IMR-90 (cell line): ENCODE measurements around the gene DVL2. TPM values are rescaled to one million over a fixed set of nuclear protein-coding genes. Genes with fewer than 3 reads are reported as not detected.
A peak's percentile ranks its signal among the peaks of the same experiment; 100 is the strongest.

Experiments
- ATAC-seq: fragments of 200-7000 bp; cut with Tn5 transposase; 2 replicates; pipeline ENCODE4 v1.9.1; 2020; ENCODE audit warnings: low read depth, mild to moderate bottlenecking, moderate library complexity
- BruUV-seq: library from RNA; stranded (reverse); fragments of 400-500 nt; replicated peaks from 2 replicates; lab custom pipeline; 2021; lab: Mats Ljungman, UMichigan
- CTCF ChIA-PET: fragments of 300-600 bp; formaldehyde crosslinking; extraction: SDS; loops from one replicate; lab custom pipeline; 2021; ENCODE audit warnings: antibody characterized with exemption; lab: Yijun Ruan, JAX
- POLR2A ChIA-PET: fragments of 300-600 bp; sonication (Branson Sonifier 250); formaldehyde crosslinking; loops from one replicate; lab custom pipeline; 2022; ENCODE audit warnings: antibody characterized with exemption; ENCODE audit not compliant: unreplicated experiment; lab: Charles Lee
- DNase-seq: peaks from one replicate; pipeline ENCODE4 v3.0.0; 2013
- H2AFZ ChIP-seq: replicated peaks from 2 replicates; pipeline ENCODE3; 2013; ENCODE audit warnings: low read length, mild to moderate bottlenecking; ENCODE audit not compliant: poor library complexity
- H2AK5ac ChIP-seq: 2 replicates; pipeline ENCODE4 v1.6.1; 2013; ENCODE audit warnings: low read depth, low read length, inconsistent platforms
- H2AK9ac ChIP-seq: replicated peaks from 2 replicates; pipeline ENCODE3; 2013; ENCODE audit warnings: mild to moderate bottlenecking, low read depth, low read length, moderate library complexity; ENCODE audit not compliant: poor library complexity
- H2BK120ac ChIP-seq: 2 replicates; pipeline ENCODE4 v1.6.1; 2013; ENCODE audit warnings: low read depth, low read length, inconsistent platforms
- H2BK15ac ChIP-seq: 3 replicates; pipeline ENCODE4 v1.6.1; 2013; ENCODE audit warnings: low read depth, low read length, inconsistent platforms
- H2BK20ac ChIP-seq: 2 replicates; pipeline ENCODE4 v1.6.1; 2013; ENCODE audit warnings: low read depth, mild to moderate bottlenecking, inconsistent platforms, low read length, moderate library complexity
- H2BK5ac ChIP-seq: 2 replicates; pipeline ENCODE4 v1.6.1; 2013; ENCODE audit warnings: mild to moderate bottlenecking, low read depth, low read length, inconsistent platforms; ENCODE audit not compliant: poor library complexity, severe bottlenecking
- H3K14ac ChIP-seq: replicated peaks from 2 replicates; pipeline ENCODE4 v1.6.1; 2013; ENCODE audit warnings: low read depth, low read length, inconsistent platforms
- H3K18ac ChIP-seq: 2 replicates; pipeline ENCODE4 v1.6.1; 2013; ENCODE audit warnings: low read depth, low read length, control low read depth
- H3K23ac ChIP-seq: 2 replicates; pipeline ENCODE4 v1.6.1; 2013; ENCODE audit warnings: low read depth, low read length, inconsistent platforms
- H3K27ac ChIP-seq: 2 replicates; pipeline ENCODE4 v1.5.1; 2013; ENCODE audit warnings: mild to moderate bottlenecking, control low read depth, low read length; ENCODE audit not compliant: insufficient read depth
- H3K27me3 ChIP-seq: 2 replicates; pipeline ENCODE4 v1.6.1; 2013; ENCODE audit warnings: low read length; ENCODE audit not compliant: control insufficient read depth, insufficient read depth
- H3K36me3 ChIP-seq: 2 replicates; pipeline ENCODE4 v1.6.1; 2013; ENCODE audit warnings: low read length, mixed read lengths; ENCODE audit not compliant: control insufficient read depth, insufficient read depth
- H3K4ac ChIP-seq: 2 replicates; pipeline ENCODE4 v1.6.1; 2013; ENCODE audit warnings: low read depth, low read length, inconsistent platforms
- H3K4me1 ChIP-seq: 2 replicates; pipeline ENCODE4 v1.6.1; 2013; ENCODE audit warnings: low read length, mixed read lengths; ENCODE audit not compliant: control insufficient read depth, insufficient read depth
- H3K4me2 ChIP-seq: 2 replicates; pipeline ENCODE4 v1.6.1; 2013; ENCODE audit warnings: low read depth, mild to moderate bottlenecking, control low read depth, low read length, moderate library complexity
- H3K4me3 ChIP-seq: 2 replicates; pipeline ENCODE4 v1.5.1; 2013; ENCODE audit warnings: low read depth, mild to moderate bottlenecking, control low read depth, low read length, moderate library complexity; ENCODE audit not compliant: insufficient read depth
- H3K56ac ChIP-seq: 2 replicates; pipeline ENCODE4 v1.6.1; 2013; ENCODE audit warnings: low read length, inconsistent platforms; ENCODE audit not compliant: insufficient read depth; ENCODE audit errors: extremely low read depth
- H3K79me1 ChIP-seq, 2 experiments: 2 replicates each; pipeline ENCODE4 v1.6.1; 2013; ENCODE audit warnings: low read length in 2 of 2, inconsistent platforms in 1 of 2, low read depth in 1 of 2
- H3K9ac ChIP-seq: 2 replicates; pipeline ENCODE4 v1.6.1; 2013; ENCODE audit warnings: low read depth, low read length, control low read depth
- H3K9me1 ChIP-seq: 2 replicates; pipeline ENCODE4 v1.6.1; 2013; ENCODE audit warnings: low read length, inconsistent platforms; ENCODE audit not compliant: insufficient read depth
- H3K9me3 ChIP-seq: 2 replicates; pipeline ENCODE4 v1.6.1; 2013; ENCODE audit warnings: low read length; ENCODE audit not compliant: control insufficient read depth, insufficient read depth
- H4K20me1 ChIP-seq: 2 replicates; pipeline ENCODE4 v1.6.1; 2013; ENCODE audit warnings: low read length, inconsistent platforms; ENCODE audit not compliant: insufficient read depth
- H4K5ac ChIP-seq: 2 replicates; pipeline ENCODE4 v1.6.1; 2013; ENCODE audit warnings: mild to moderate bottlenecking, low read depth, low read length, control low read depth
- H4K8ac ChIP-seq, 2 experiments: 2 replicates each; pipeline ENCODE4 v1.6.1; 2013; ENCODE audit warnings: low read depth in 2 of 2, low read length in 2 of 2, control low read depth in 1 of 2, inconsistent platforms in 1 of 2
- H4K91ac ChIP-seq: 2 replicates; pipeline ENCODE4 v1.6.1; 2013; ENCODE audit warnings: low read depth, low read length, inconsistent platforms; ENCODE audit not compliant: insufficient read depth
- BHLHE40 ChIP-seq: fragments of 150-350 bp; IDR thresholded peaks from 2 replicates; pipeline ENCODE4 v1.6.1; 2016; ENCODE audit warnings: mild to moderate bottlenecking, low read depth, low read length
- CEBPB ChIP-seq: IDR thresholded peaks from 2 replicates; pipeline ENCODE4 v1.6.1; 2012; ENCODE audit warnings: low read depth, low read length, improper control_type of control experiment
- CHD1 ChIP-seq: IDR thresholded peaks from 2 replicates; pipeline ENCODE4 v1.6.1; 2012; ENCODE audit warnings: low read depth, low read length, improper control_type of control experiment
- FOS ChIP-seq: fragments of 150-350 bp; IDR thresholded peaks from 2 replicates; pipeline ENCODE4 v1.6.1; 2016; ENCODE audit warnings: low read depth, low read length
- MAFK ChIP-seq: IDR thresholded peaks from 2 replicates; pipeline ENCODE4 v1.6.1; 2012; ENCODE audit warnings: low read depth, low read length, improper control_type of control experiment
- MAZ ChIP-seq: IDR thresholded peaks from 2 replicates; pipeline ENCODE4 v1.6.1; 2012; ENCODE audit warnings: low read depth, mild to moderate bottlenecking, low read length, improper control_type of control experiment, moderate library complexity, borderline replicate concordance
- MXI1 ChIP-seq: IDR thresholded peaks from 2 replicates; pipeline ENCODE4 v1.6.1; 2012; ENCODE audit warnings: low read depth, mild to moderate bottlenecking, low read length, moderate library complexity, borderline replicate concordance
- POLR2A ChIP-seq: IDR thresholded peaks from 2 replicates; pipeline ENCODE4 v1.6.1; 2012; ENCODE audit warnings: mild to moderate bottlenecking, low read depth, low read length
- RCOR1 ChIP-seq: IDR thresholded peaks from 2 replicates; pipeline ENCODE4 v1.6.1; 2012; ENCODE audit warnings: mild to moderate bottlenecking, low read length, improper control_type of control experiment; ENCODE audit not compliant: insufficient replicate concordance
- RFX5 ChIP-seq: IDR thresholded peaks from 2 replicates; pipeline ENCODE4 v1.8.0; 2012; ENCODE audit warnings: low read depth, mild to moderate bottlenecking, low read length, moderate library complexity
- SMC3 ChIP-seq: fragments of 150-350 bp; IDR thresholded peaks from 2 replicates; pipeline ENCODE4 v1.6.1; 2016; ENCODE audit warnings: low read depth, mild to moderate bottlenecking, antibody characterized with exemption, low read length, moderate library complexity
- WGBS, 2 experiments: methylation state at CpG; one replicate each; pipeline versions ENCODE4 v1.1.5 to v1.1.7; 2013; ENCODE audit warnings: missing lambda C conversion rate in 2 of 2; ENCODE audit not compliant: insufficient read length in 1 of 2; ENCODE audit errors: extremely low coverage in 2 of 2; 5-methylcytosine and 5-hydroxymethylcytosine counted together
- dilution Hi-C: fragments of 300-500 bp; cut with HindIII; formaldehyde crosslinking; loops from one replicate; pipeline ENCODE4 v1.14.3; 2018; ENCODE audit warnings: low sequenced_read_pairs; ENCODE audit not compliant: unreplicated experiment
- in situ Hi-C: fragments of 300-500 bp; cut with MboI; formaldehyde crosslinking; loops from 3 replicates; pipeline ENCODE4 v1.14.3; 2019; ENCODE audit warnings: low sequenced_read_pairs, inconsistent platforms, mixed read lengths
- intact Hi-C: fragments of 100-400 bp; cut with micrococcal nuclease; formaldehyde crosslinking; loops from 2 replicates; pipeline ENCODE4 v1.10.0; 2022
- polyA plus RNA-seq, 3 experiments: library from polyadenylated mRNA; depleted of rRNA; stranded (reverse); fragments of >200 nt; gene quantifications; 2 replicates each; pipeline ENCODE4 v1.2.3, GENCODE V29; 2012; ENCODE audit warnings: low replicate concordance in 1 of 3
- total RNA-seq: library from RNA; depleted of rRNA; stranded (reverse); fragments of >200 nt; gene quantifications from 2 replicates; pipeline ENCODE4 v1.2.3, GENCODE V29; 2012
- TF ChIP-seq, protein P1 (sequence below): fragments of 150-350 bp; IDR thresholded peaks from 2 replicates; pipeline ENCODE4 v1.6.1; 2016; ENCODE audit warnings: low read depth, mild to moderate bottlenecking, low read length, moderate library complexity, borderline replicate concordance
- TF ChIP-seq, protein P2 (sequence below): fragments of 150-350 bp; IDR thresholded peaks from 2 replicates; pipeline ENCODE4 v1.6.1; 2017; ENCODE audit warnings: mild to moderate bottlenecking, antibody characterized with exemption, low read length, low read depth

The DVL2 gene
- total and polyA plus RNA-seq, 2 of the 4 experiments (the other 2 are of a cell fraction): 11.8 to 21.3 TPM

DNA sequence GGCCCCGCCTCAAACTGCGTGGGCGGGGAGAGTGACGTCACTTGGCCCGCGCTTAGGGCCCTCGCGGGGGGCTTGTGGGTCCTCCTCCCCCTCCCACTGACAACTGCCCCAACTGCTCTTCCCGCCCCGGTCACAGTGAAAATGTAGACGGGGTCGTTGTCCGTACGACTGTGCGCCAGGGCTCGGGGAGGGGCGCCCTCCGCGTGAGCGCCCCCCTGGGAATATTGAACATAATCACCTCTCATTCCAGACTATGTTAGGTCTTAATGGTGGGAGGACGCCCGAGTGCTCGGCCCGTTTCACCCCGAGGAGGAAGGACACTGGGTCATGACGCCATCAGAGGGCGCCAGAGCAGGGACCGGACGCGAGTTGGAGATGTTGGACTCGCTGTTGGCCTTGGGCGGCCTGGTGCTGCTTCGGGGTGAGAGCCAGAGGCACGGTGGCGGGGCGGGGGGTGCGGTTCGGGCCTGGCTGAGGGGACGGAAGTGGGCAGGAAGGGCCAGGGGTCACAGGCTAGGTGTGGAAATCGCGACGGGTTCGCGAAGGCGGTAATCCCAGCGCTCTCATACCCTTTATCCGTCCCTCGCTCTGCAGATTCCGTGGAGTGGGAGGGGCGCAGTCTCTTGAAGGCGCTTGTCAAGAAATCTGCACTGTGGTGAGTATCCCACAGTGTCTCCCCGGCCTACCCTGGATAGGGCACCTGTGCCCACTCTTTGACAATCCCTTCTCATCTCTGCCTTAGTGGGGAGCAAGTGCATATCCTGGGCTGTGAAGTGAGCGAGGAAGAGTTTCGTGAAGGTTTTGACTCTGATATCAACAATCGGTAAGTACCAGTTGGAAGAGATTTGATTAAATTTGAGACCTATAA, 18.1 kb upstream of the DVL2 start, which contains the start of gene ELP5:
Gene ELP5 (plus strand): TSS at position 40 of the 868 bp plus-strand sequence. CDS start 336 bp downstream, at position 376.
- CTCF ChIA-PET: no interaction called here
- Histone ChIP-seq H2BK15ac (peak within 1 kb of the TSS; percentile 65; the same call in 1 of the 3 replicates), H3K27ac (peak within 1 kb of the TSS; percentile 93), H2BK20ac (no peak within 1 kb of the TSS), H3K4me3 (peak within 1 kb of the TSS; percentile 71), H3K56ac (peak within 1 kb of the TSS; percentile 94), H3K9ac (peak within 1 kb of the TSS; percentile 88), H4K91ac (peak within 1 kb of the TSS; percentile 93), H4K5ac (peak within 1 kb of the TSS; percentile 91), H2AK9ac (peak within 1 kb of the TSS; percentile 99), H3K4me1 (peaks cover 8% of the 10 kb centered on the region), H3K27me3 (no peaks in the 10 kb centered on the region), H3K36me3 (peaks cover 15% of the 10 kb centered on the region), H3K79me1 (peaks cover 7 to 44% of the 10 kb centered on the region in 2 experiments; a peak in 3 of 4 replicates), H3K14ac (peak within 1 kb of the TSS; percentile 91), H2AK5ac (peak within 1 kb of the TSS; percentile 95), H3K4ac (peak within 1 kb of the TSS; percentile 96), H3K9me1 (peaks cover 10% of the 10 kb centered on the region), H3K23ac (peak within 1 kb of the TSS; percentile 93), H4K8ac (peak within 1 kb of the TSS; percentile 90 to 98), H2AFZ (peak within 1 kb of the TSS; percentile 99), H2BK5ac (peak within 1 kb of the TSS; percentile 94), H2BK120ac (peak within 1 kb of the TSS; percentile 73), H3K18ac (peak within 1 kb of the TSS; percentile 51), H4K20me1 (peaks cover 9% of the 10 kb centered on the region; the same call in 1 of the 2 replicates), H3K4me2 (peak within 1 kb of the TSS; percentile 99), H3K9me3 (no peaks in the 10 kb centered on the region)
- peak; percentile 71 for ATAC-seq
- intact Hi-C loops (no loop called here), dilution Hi-C loops (no loop called here), in situ Hi-C loops (no loop called here)
- 0% methylated on average over 11 of the region's 55 CpGs; no CpG with 5 or more reads in 1 of the 2 experiments for WGBS, 2 experiments
- TSS peak; percentile 34 for BruUV-seq
- POLR2A ChIA-PET: no interaction called here
- peak; percentile 94 for DNase-seq
- TF ChIP-seq POLR2A: peak; percentile 88
- peak; percentile 84; the same call in 1 of the 2 replicates for TF ChIP-seq MXI1
- TF ChIP-seq FOS: no peak
- no peak; the same call in 1 of the 2 replicates for TF ChIP-seq SMC3
- TF ChIP-seq, protein P1, sequence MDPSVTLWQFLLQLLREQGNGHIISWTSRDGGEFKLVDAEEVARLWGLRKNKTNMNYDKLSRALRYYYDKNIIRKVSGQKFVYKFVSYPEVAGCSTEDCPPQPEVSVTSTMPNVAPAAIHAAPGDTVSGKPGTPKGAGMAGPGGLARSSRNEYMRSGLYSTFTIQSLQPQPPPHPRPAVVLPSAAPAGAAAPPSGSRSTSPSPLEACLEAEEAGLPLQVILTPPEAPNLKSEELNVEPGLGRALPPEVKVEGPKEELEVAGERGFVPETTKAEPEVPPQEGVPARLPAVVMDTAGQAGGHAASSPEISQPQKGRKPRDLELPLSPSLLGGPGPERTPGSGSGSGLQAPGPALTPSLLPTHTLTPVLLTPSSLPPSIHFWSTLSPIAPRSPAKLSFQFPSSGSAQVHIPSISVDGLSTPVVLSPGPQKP: no peak
- no peak for TF ChIP-seq CEBPB
- TF ChIP-seq CHD1: peak; percentile 80; the same call in 1 of the 2 replicates
- TF ChIP-seq MAFK: no peak
- no peak for TF ChIP-seq BHLHE40
- TF ChIP-seq, protein P2, sequence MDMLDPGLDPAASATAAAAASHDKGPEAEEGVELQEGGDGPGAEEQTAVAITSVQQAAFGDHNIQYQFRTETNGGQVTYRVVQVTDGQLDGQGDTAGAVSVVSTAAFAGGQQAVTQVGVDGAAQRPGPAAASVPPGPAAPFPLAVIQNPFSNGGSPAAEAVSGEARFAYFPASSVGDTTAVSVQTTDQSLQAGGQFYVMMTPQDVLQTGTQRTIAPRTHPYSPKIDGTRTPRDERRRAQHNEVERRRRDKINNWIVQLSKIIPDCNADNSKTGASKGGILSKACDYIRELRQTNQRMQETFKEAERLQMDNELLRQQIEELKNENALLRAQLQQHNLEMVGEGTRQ: 0 out of 2 replicates have a peak, but pooled peaks have one; percentile 2
- TF ChIP-seq RFX5: no peak
- no peak for TF ChIP-seq RCOR1
- TF ChIP-seq MAZ: peak; percentile 86
